Kidney (tissue), 14 donors: ENCODE data around the gene RPUSD3. TPM values are rescaled to one million over a fixed set of nuclear protein-coding genes. Genes with fewer than 3 reads are reported as not detected.

Experiments
- DNase-seq, 5 donors: peaks; one replicate each; pipeline ENCODE4 v3.0.0-alpha.2; 2013 to 2020
- FAIRE-seq: peaks from 2 replicates; lab custom pipeline; 2012; peaks lifted over from hg19 to GRCh38; lab: Jason Lieb, UNC
- H3K27ac ChIP-seq, 2 donors: one replicate each; pipeline ENCODE4 v1.7.0; 2013; ENCODE audit warnings: low read depth in 2 of 2, low read length in 2 of 2, inconsistent platforms in 1 of 2
- H3K27me3 ChIP-seq: one replicate; pipeline ENCODE4 v1.7.1; 2013; ENCODE audit warnings: low read length, inconsistent platforms; ENCODE audit not compliant: control insufficient read depth, insufficient read depth
- H3K36me3 ChIP-seq, 3 donors: one replicate each; pipeline versions ENCODE4 v1.7.0 to v1.7.1; 2013; ENCODE audit warnings: low read length in 3 of 3, control low read depth in 1 of 3, inconsistent platforms in 1 of 3; ENCODE audit not compliant: insufficient read depth in 3 of 3, control insufficient read depth in 2 of 3
- H3K4me1 ChIP-seq, 3 donors: one replicate each; pipeline versions ENCODE4 v1.7.0 to v1.7.1; 2013; ENCODE audit warnings: low read length in 3 of 3, inconsistent platforms in 1 of 3, low read depth in 1 of 3; ENCODE audit not compliant: control insufficient read depth in 2 of 3, insufficient read depth in 2 of 3
- H3K4me3 ChIP-seq, 3 donors: one replicate each; pipeline versions ENCODE4 v1.7.0 to v1.8.1; 2013; ENCODE audit warnings: low read length in 3 of 3, control low read depth in 1 of 3, inconsistent platforms in 1 of 3
- H3K9ac ChIP-seq, 3 donors: one replicate each; pipeline versions ENCODE4 v1.7.0 to v1.7.1; 2013; ENCODE audit warnings: low read length in 3 of 3, control low read depth in 1 of 3, inconsistent platforms in 1 of 3
- H3K9me3 ChIP-seq, 3 donors: one replicate each; pipeline versions ENCODE4 v1.7.0 to v1.7.1; 2013; ENCODE audit warnings: low read length in 3 of 3, control low read depth in 1 of 3, inconsistent platforms in 1 of 3; ENCODE audit not compliant: control insufficient read depth in 2 of 3, insufficient read depth in 1 of 3
- CTCF ChIP-seq: IDR thresholded peaks from 3 replicates; pipeline ENCODE4 v1.5.1; 2012; ENCODE audit warnings: mild to moderate bottlenecking, moderate library complexity, borderline replicate concordance; ENCODE audit not compliant: insufficient read depth; ENCODE audit errors: extremely low read depth
- intact Hi-C: fragments of 100-400 bp; cut with DNase I; formaldehyde crosslinking; loops from one replicate; pipeline ENCODE4 v1.11.1; 2022
- polyA plus RNA-seq: library from polyadenylated mRNA; stranded (reverse); fragments of 350-450 nt; fragmentation: Illumina TruSeq; extraction: RNeasy Lipid Tissue Mini Kit (QIAGEN cat#74804); gene quantifications from one replicate; pipeline ENCODE4 v1.2.3, GENCODE V29; 2014; ENCODE audit warnings: low read depth, low replicate concordance; ENCODE audit not compliant: insufficient read depth
- total RNA-seq: library from RNA; stranded (reverse); fragmentation: NEBNext Ultra II Directional; extraction: Animal tissue kit (Norgen Biotek cat#: 25700); gene quantifications from one replicate; pipeline ENCODE4 v1.2.1, GENCODE V29; 2021
- donor health status: control.
- donor health status: control.
- donor health status: control.
- donor health status: control.
- donor health status: control.
- donor health status: DM: yes; HTN: yes; CAD: no.
- donor health status: Normal renal cell carcinoma (clear cell type).

RPUSD3 gene
- total and polyA plus RNA-seq, 2 donors from 2014 or later: 29.1 to 53.2 TPM

- no peak for TF ChIP-seq CTCF
- Histone ChIP-seq H3K4me1 (peaks cover 0 to 2% (median 0%) of the 10 kb centered on the region in 3 donors), H3K9me3 (no peaks in the 10 kb centered on the region), H3K9ac (no peak overlapping the region), H3K27ac (no peak overlapping the region), H3K36me3 (peaks cover 3 to 24% (median 15%) of the 10 kb centered on the region in 3 donors), H3K4me3 (no peak overlapping the region), H3K27me3 (no peaks in the 10 kb centered on the region)
- no peak for FAIRE-seq
- DNase-seq: peak in 1 of 5 donors; percentile 21
- intact Hi-C loops: no loop called here
Observed at GRCh38 chr3:9837701-9838582, 5.9 kb downstream of the RPUSD3 start.

GRCh38 chr3:9834520-9835380, 9.1 kb downstream of the RPUSD3 start:
- intact Hi-C loops: no loop called here
- Histone ChIP-seq H3K4me3 (no peak overlapping the region), H3K36me3 (peaks cover 3 to 15% (median 5%) of the 10 kb centered on the region in 3 donors), H3K27me3 (no peaks in the 10 kb centered on the region), H3K27ac (no peak overlapping the region), H3K9me3 (no peaks in the 10 kb centered on the region), H3K9ac (no peak overlapping the region), H3K4me1 (no peaks in the 10 kb centered on the region)
- DNase-seq (no peak), FAIRE-seq (no peak)
- TF ChIP-seq CTCF: no peak

GRCh38 chr3:9833078-9833477, 10.7 kb downstream of the RPUSD3 start:
- DNase-seq (no peak), FAIRE-seq (no peak)
- no peak overlapping the region for H3K4me3 ChIP-seq
- peaks cover 3 to 8% (median 5%) of the 10 kb centered on the region in 3 donors for H3K36me3 ChIP-seq
- no peak for TF ChIP-seq CTCF
- intact Hi-C loops: no loop called here
- no peaks in the 10 kb centered on the region for H3K4me1 ChIP-seq
- H3K27ac ChIP-seq: no peak overlapping the region
- H3K9ac ChIP-seq: no peak overlapping the region
- H3K9me3 ChIP-seq: no peaks in the 10 kb centered on the region
- no peaks in the 10 kb centered on the region for H3K27me3 ChIP-seq
